IMR-90 (cell line): Measurements from ENCODE around the gene TPGS2. TPM values are rescaled to one million over a fixed set of nuclear protein-coding genes. Genes with fewer than 3 reads are reported as not detected.

Source experiments
- ATAC-seq: fragments of 200-7000 bp; cut with Tn5 transposase; 2 replicates; pipeline ENCODE4 v1.9.1; 2020; ENCODE audit warnings: low read depth, mild to moderate bottlenecking, moderate library complexity
- BruUV-seq: library from RNA; stranded (reverse); fragments of 400-500 nt; replicated peaks from 2 replicates; lab custom pipeline; 2021; lab: Mats Ljungman, UMichigan
- CTCF ChIA-PET: fragments of 300-600 bp; formaldehyde crosslinking; extraction: SDS; loops from one replicate; lab custom pipeline; 2021; ENCODE audit warnings: antibody characterized with exemption; lab: Yijun Ruan, JAX
- POLR2A ChIA-PET: fragments of 300-600 bp; sonication (Branson Sonifier 250); formaldehyde crosslinking; loops from one replicate; lab custom pipeline; 2022; ENCODE audit warnings: antibody characterized with exemption; ENCODE audit not compliant: unreplicated experiment; lab: Charles Lee
- DNase-seq: peaks from one replicate; pipeline ENCODE4 v3.0.0; 2013
- H2AFZ ChIP-seq: replicated peaks from 2 replicates; pipeline ENCODE3; 2013; ENCODE audit warnings: low read length, mild to moderate bottlenecking; ENCODE audit not compliant: poor library complexity
- H2AK5ac ChIP-seq: 2 replicates; pipeline ENCODE4 v1.6.1; 2013; ENCODE audit warnings: low read depth, low read length, inconsistent platforms
- H2AK9ac ChIP-seq: replicated peaks from 2 replicates; pipeline ENCODE3; 2013; ENCODE audit warnings: mild to moderate bottlenecking, low read depth, low read length, moderate library complexity; ENCODE audit not compliant: poor library complexity
- H2BK120ac ChIP-seq: 2 replicates; pipeline ENCODE4 v1.6.1; 2013; ENCODE audit warnings: low read depth, low read length, inconsistent platforms
- H2BK15ac ChIP-seq: 3 replicates; pipeline ENCODE4 v1.6.1; 2013; ENCODE audit warnings: low read depth, low read length, inconsistent platforms
- H2BK20ac ChIP-seq: 2 replicates; pipeline ENCODE4 v1.6.1; 2013; ENCODE audit warnings: low read depth, mild to moderate bottlenecking, inconsistent platforms, low read length, moderate library complexity
- H2BK5ac ChIP-seq: 2 replicates; pipeline ENCODE4 v1.6.1; 2013; ENCODE audit warnings: mild to moderate bottlenecking, low read depth, low read length, inconsistent platforms; ENCODE audit not compliant: poor library complexity, severe bottlenecking
- H3K14ac ChIP-seq: replicated peaks from 2 replicates; pipeline ENCODE4 v1.6.1; 2013; ENCODE audit warnings: low read depth, low read length, inconsistent platforms
- H3K18ac ChIP-seq: 2 replicates; pipeline ENCODE4 v1.6.1; 2013; ENCODE audit warnings: low read depth, low read length, control low read depth
- H3K23ac ChIP-seq: 2 replicates; pipeline ENCODE4 v1.6.1; 2013; ENCODE audit warnings: low read depth, low read length, inconsistent platforms
- H3K27ac ChIP-seq: 2 replicates; pipeline ENCODE4 v1.5.1; 2013; ENCODE audit warnings: mild to moderate bottlenecking, control low read depth, low read length; ENCODE audit not compliant: insufficient read depth
- H3K27me3 ChIP-seq: 2 replicates; pipeline ENCODE4 v1.6.1; 2013; ENCODE audit warnings: low read length; ENCODE audit not compliant: control insufficient read depth, insufficient read depth
- H3K36me3 ChIP-seq: 2 replicates; pipeline ENCODE4 v1.6.1; 2013; ENCODE audit warnings: low read length, mixed read lengths; ENCODE audit not compliant: control insufficient read depth, insufficient read depth
- H3K4ac ChIP-seq: 2 replicates; pipeline ENCODE4 v1.6.1; 2013; ENCODE audit warnings: low read depth, low read length, inconsistent platforms
- H3K4me1 ChIP-seq: 2 replicates; pipeline ENCODE4 v1.6.1; 2013; ENCODE audit warnings: low read length, mixed read lengths; ENCODE audit not compliant: control insufficient read depth, insufficient read depth
- H3K4me2 ChIP-seq: 2 replicates; pipeline ENCODE4 v1.6.1; 2013; ENCODE audit warnings: low read depth, mild to moderate bottlenecking, control low read depth, low read length, moderate library complexity
- H3K4me3 ChIP-seq: 2 replicates; pipeline ENCODE4 v1.5.1; 2013; ENCODE audit warnings: low read depth, mild to moderate bottlenecking, control low read depth, low read length, moderate library complexity; ENCODE audit not compliant: insufficient read depth
- H3K56ac ChIP-seq: 2 replicates; pipeline ENCODE4 v1.6.1; 2013; ENCODE audit warnings: low read length, inconsistent platforms; ENCODE audit not compliant: insufficient read depth; ENCODE audit errors: extremely low read depth
- H3K79me1 ChIP-seq, 2 experiments: 2 replicates each; pipeline ENCODE4 v1.6.1; 2013; ENCODE audit warnings: low read length in 2 of 2, inconsistent platforms in 1 of 2, low read depth in 1 of 2
- H3K9ac ChIP-seq: 2 replicates; pipeline ENCODE4 v1.6.1; 2013; ENCODE audit warnings: low read depth, low read length, control low read depth
- H3K9me1 ChIP-seq: 2 replicates; pipeline ENCODE4 v1.6.1; 2013; ENCODE audit warnings: low read length, inconsistent platforms; ENCODE audit not compliant: insufficient read depth
- H3K9me3 ChIP-seq: 2 replicates; pipeline ENCODE4 v1.6.1; 2013; ENCODE audit warnings: low read length; ENCODE audit not compliant: control insufficient read depth, insufficient read depth
- H4K20me1 ChIP-seq: 2 replicates; pipeline ENCODE4 v1.6.1; 2013; ENCODE audit warnings: low read length, inconsistent platforms; ENCODE audit not compliant: insufficient read depth
- H4K5ac ChIP-seq: 2 replicates; pipeline ENCODE4 v1.6.1; 2013; ENCODE audit warnings: mild to moderate bottlenecking, low read depth, low read length, control low read depth
- H4K8ac ChIP-seq, 2 experiments: 2 replicates each; pipeline ENCODE4 v1.6.1; 2013; ENCODE audit warnings: low read depth in 2 of 2, low read length in 2 of 2, control low read depth in 1 of 2, inconsistent platforms in 1 of 2
- H4K91ac ChIP-seq: 2 replicates; pipeline ENCODE4 v1.6.1; 2013; ENCODE audit warnings: low read depth, low read length, inconsistent platforms; ENCODE audit not compliant: insufficient read depth
- BHLHE40 ChIP-seq: fragments of 150-350 bp; IDR thresholded peaks from 2 replicates; pipeline ENCODE4 v1.6.1; 2016; ENCODE audit warnings: mild to moderate bottlenecking, low read depth, low read length
- CEBPB ChIP-seq: IDR thresholded peaks from 2 replicates; pipeline ENCODE4 v1.6.1; 2012; ENCODE audit warnings: low read depth, low read length, improper control_type of control experiment
- CHD1 ChIP-seq: IDR thresholded peaks from 2 replicates; pipeline ENCODE4 v1.6.1; 2012; ENCODE audit warnings: low read depth, low read length, improper control_type of control experiment
- CTCF ChIP-seq: conservative IDR thresholded peaks from 2 replicates; pipeline ENCODE4 v1.5.1; 2012; ENCODE audit warnings: mild to moderate bottlenecking, low read depth, low read length, improper control_type of control experiment
- FOS ChIP-seq: fragments of 150-350 bp; IDR thresholded peaks from 2 replicates; pipeline ENCODE4 v1.6.1; 2016; ENCODE audit warnings: low read depth, low read length
- MAFK ChIP-seq: IDR thresholded peaks from 2 replicates; pipeline ENCODE4 v1.6.1; 2012; ENCODE audit warnings: low read depth, low read length, improper control_type of control experiment
- MAZ ChIP-seq: IDR thresholded peaks from 2 replicates; pipeline ENCODE4 v1.6.1; 2012; ENCODE audit warnings: low read depth, mild to moderate bottlenecking, low read length, improper control_type of control experiment, moderate library complexity, borderline replicate concordance
- MXI1 ChIP-seq: IDR thresholded peaks from 2 replicates; pipeline ENCODE4 v1.6.1; 2012; ENCODE audit warnings: low read depth, mild to moderate bottlenecking, low read length, moderate library complexity, borderline replicate concordance
- NFE2L2 ChIP-seq: fragments of 150-350 bp; IDR thresholded peaks from 2 replicates; pipeline ENCODE4 v1.6.1; 2016; ENCODE audit warnings: low read depth, mild to moderate bottlenecking, low read length
- POLR2A ChIP-seq: IDR thresholded peaks from 2 replicates; pipeline ENCODE4 v1.6.1; 2012; ENCODE audit warnings: mild to moderate bottlenecking, low read depth, low read length
- RAD21 ChIP-seq: IDR thresholded peaks from 2 replicates; pipeline ENCODE4 v1.6.1; 2012; ENCODE audit warnings: low read length, improper control_type of control experiment
- RCOR1 ChIP-seq: IDR thresholded peaks from 2 replicates; pipeline ENCODE4 v1.6.1; 2012; ENCODE audit warnings: mild to moderate bottlenecking, low read length, improper control_type of control experiment; ENCODE audit not compliant: insufficient replicate concordance
- RFX5 ChIP-seq: IDR thresholded peaks from 2 replicates; pipeline ENCODE4 v1.8.0; 2012; ENCODE audit warnings: low read depth, mild to moderate bottlenecking, low read length, moderate library complexity
- SMC3 ChIP-seq: fragments of 150-350 bp; IDR thresholded peaks from 2 replicates; pipeline ENCODE4 v1.6.1; 2016; ENCODE audit warnings: low read depth, mild to moderate bottlenecking, antibody characterized with exemption, low read length, moderate library complexity
- USF2 ChIP-seq: fragments of 150-350 bp; IDR thresholded peaks from 2 replicates; pipeline ENCODE4 v1.6.1; 2017; ENCODE audit warnings: mild to moderate bottlenecking, antibody characterized with exemption, low read length, low read depth
- WGBS, 2 experiments: methylation state at CpG; one replicate each; pipeline versions ENCODE4 v1.1.5 to v1.1.7; 2013; ENCODE audit warnings: missing lambda C conversion rate in 2 of 2; ENCODE audit not compliant: insufficient read length in 1 of 2; ENCODE audit errors: extremely low coverage in 2 of 2; 5-methylcytosine and 5-hydroxymethylcytosine counted together
- dilution Hi-C: fragments of 300-500 bp; cut with HindIII; formaldehyde crosslinking; loops from one replicate; pipeline ENCODE4 v1.14.3; 2018; ENCODE audit warnings: low sequenced_read_pairs; ENCODE audit not compliant: unreplicated experiment
- in situ Hi-C: fragments of 300-500 bp; cut with MboI; formaldehyde crosslinking; loops from 3 replicates; pipeline ENCODE4 v1.14.3; 2019; ENCODE audit warnings: low sequenced_read_pairs, inconsistent platforms, mixed read lengths
- intact Hi-C: fragments of 100-400 bp; cut with micrococcal nuclease; formaldehyde crosslinking; loops from 2 replicates; pipeline ENCODE4 v1.10.0; 2022
- polyA plus RNA-seq, 3 experiments: library from polyadenylated mRNA; depleted of rRNA; stranded (reverse); fragments of >200 nt; gene quantifications; 2 replicates each; pipeline ENCODE4 v1.2.3, GENCODE V29; 2012; ENCODE audit warnings: low replicate concordance in 1 of 3
- total RNA-seq: library from RNA; depleted of rRNA; stranded (reverse); fragments of >200 nt; gene quantifications from 2 replicates; pipeline ENCODE4 v1.2.3, GENCODE V29; 2012
- TF ChIP-seq, protein P1 (sequence below): fragments of 150-350 bp; IDR thresholded peaks from 2 replicates; pipeline ENCODE4 v1.6.1; 2016; ENCODE audit warnings: low read depth, mild to moderate bottlenecking, low read length, moderate library complexity, borderline replicate concordance

Gene TPGS2
- total and polyA plus RNA-seq, 2 of the 4 experiments (the other 2 are of a cell fraction): 201 to 294 TPM

- H3K9me1 ChIP-seq: no peaks in the 10 kb centered on the region
- no peak overlapping the region for H3K27ac ChIP-seq
- dilution Hi-C loops (no loop called here), in situ Hi-C loops (no loop called here), intact Hi-C loops (no loop called here)
- H3K18ac ChIP-seq: no peak overlapping the region
- no peak overlapping the region for H2AK5ac ChIP-seq
- H3K4me3 ChIP-seq: no peak overlapping the region
- WGBS, 2 experiments: no CpG with 5 or more reads among the region's 1 CpG
- no peak overlapping the region for H4K8ac ChIP-seq
- no TSS peak for BruUV-seq
- no peak overlapping the region for H3K56ac ChIP-seq
- no peak for DNase-seq
- H3K14ac ChIP-seq: no peak overlapping the region
- H3K23ac ChIP-seq: no peak overlapping the region
- no peak overlapping the region for H2BK5ac ChIP-seq
- no peak overlapping the region for H4K5ac ChIP-seq
- no peak overlapping the region for H3K4ac ChIP-seq
- ChIA-PET POLR2A (no interaction called here), CTCF (no interaction called here)
- no peak for TF ChIP-seq CHD1
- TF ChIP-seq RCOR1: no peak
- TF ChIP-seq RAD21: no peak
- no peak for TF ChIP-seq RFX5
- no peak for TF ChIP-seq MXI1
- TF ChIP-seq, protein P1, sequence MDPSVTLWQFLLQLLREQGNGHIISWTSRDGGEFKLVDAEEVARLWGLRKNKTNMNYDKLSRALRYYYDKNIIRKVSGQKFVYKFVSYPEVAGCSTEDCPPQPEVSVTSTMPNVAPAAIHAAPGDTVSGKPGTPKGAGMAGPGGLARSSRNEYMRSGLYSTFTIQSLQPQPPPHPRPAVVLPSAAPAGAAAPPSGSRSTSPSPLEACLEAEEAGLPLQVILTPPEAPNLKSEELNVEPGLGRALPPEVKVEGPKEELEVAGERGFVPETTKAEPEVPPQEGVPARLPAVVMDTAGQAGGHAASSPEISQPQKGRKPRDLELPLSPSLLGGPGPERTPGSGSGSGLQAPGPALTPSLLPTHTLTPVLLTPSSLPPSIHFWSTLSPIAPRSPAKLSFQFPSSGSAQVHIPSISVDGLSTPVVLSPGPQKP: no peak
- TF ChIP-seq BHLHE40: no peak
- TF ChIP-seq FOS: no peak
- TF ChIP-seq USF2: no peak
- no peak for TF ChIP-seq NFE2L2
- TF ChIP-seq CTCF: no peak
- TF ChIP-seq SMC3: no peak
- TF ChIP-seq MAZ: no peak
- no peak for TF ChIP-seq MAFK
- no peak for TF ChIP-seq POLR2A
- TF ChIP-seq CEBPB: no peak
- H4K20me1 ChIP-seq: no peaks in the 10 kb centered on the region
- no peaks in the 10 kb centered on the region for H3K4me1 ChIP-seq
- no peak overlapping the region for H2BK20ac ChIP-seq
- H2BK120ac ChIP-seq: no peak overlapping the region
- no peaks in the 10 kb centered on the region for H3K9me3 ChIP-seq
- H3K36me3 ChIP-seq: no peaks in the 10 kb centered on the region
- H2BK15ac ChIP-seq: no peak overlapping the region
- no peak overlapping the region for H2AFZ ChIP-seq
- H3K9ac ChIP-seq: no peak overlapping the region
- ATAC-seq: no peak
- H3K79me1 ChIP-seq: peaks cover 0 to 4% of the 10 kb centered on the region in 2 experiments; a peak in 1 of 4 replicates
- H4K91ac ChIP-seq: no peak overlapping the region
- H3K27me3 ChIP-seq: no peaks in the 10 kb centered on the region
- H3K4me2 ChIP-seq: no peak overlapping the region
- no peak overlapping the region for H2AK9ac ChIP-seq
Observed at GRCh38 chr18:36835927-36836326, 7.1 kb upstream of the TPGS2 start.
